ENCODE measurements around the gene CDT1.
"Not testable (repeated sequence)": the region's sequence is repeated elsewhere in the genome, so short reads cannot be mapped to it uniquely, and the experiment has no call there.

Gene CDT1

DNA sequence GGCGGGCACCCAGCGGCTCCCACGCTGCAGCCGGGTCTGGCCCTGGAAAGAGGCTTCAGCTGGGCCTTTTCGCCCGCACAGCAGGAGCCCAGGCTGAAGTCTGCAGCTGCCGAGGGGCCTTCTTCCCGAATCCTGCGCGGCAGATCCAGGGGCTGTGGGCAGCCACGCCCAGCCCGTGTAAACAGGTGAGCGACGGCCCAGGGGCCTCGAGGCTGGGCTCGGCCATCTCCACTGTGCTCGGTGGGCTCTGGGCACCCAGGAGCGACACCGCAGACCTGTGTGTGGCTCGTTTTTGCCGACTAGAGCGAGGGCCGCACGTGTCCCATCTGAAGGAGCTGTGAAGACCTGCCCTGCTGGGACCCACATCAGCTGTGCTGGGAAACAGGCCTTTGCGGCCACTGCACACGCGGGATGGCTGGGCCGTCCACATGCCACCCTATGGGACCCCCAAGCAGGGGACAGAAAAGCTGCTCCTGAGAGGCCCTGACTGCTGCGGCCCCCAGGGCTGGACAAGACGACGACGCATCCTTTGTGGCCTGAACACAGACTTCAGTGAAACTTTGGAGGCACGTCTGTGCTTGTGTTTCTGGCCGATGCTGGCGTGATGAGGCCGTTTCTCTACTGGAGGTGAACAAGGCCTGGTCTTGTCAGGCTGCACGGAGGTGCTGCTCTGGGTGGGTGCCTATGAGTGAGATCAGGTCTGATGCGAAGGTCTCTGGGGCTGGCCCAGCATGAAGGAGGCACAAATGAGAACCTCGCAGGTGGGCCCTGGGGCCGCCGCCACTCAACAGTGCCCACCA lies 13.3 kb downstream of the CDT1 start:
- no peak for DNase-seq (ENCODE audit: low read depth)

DNA sequence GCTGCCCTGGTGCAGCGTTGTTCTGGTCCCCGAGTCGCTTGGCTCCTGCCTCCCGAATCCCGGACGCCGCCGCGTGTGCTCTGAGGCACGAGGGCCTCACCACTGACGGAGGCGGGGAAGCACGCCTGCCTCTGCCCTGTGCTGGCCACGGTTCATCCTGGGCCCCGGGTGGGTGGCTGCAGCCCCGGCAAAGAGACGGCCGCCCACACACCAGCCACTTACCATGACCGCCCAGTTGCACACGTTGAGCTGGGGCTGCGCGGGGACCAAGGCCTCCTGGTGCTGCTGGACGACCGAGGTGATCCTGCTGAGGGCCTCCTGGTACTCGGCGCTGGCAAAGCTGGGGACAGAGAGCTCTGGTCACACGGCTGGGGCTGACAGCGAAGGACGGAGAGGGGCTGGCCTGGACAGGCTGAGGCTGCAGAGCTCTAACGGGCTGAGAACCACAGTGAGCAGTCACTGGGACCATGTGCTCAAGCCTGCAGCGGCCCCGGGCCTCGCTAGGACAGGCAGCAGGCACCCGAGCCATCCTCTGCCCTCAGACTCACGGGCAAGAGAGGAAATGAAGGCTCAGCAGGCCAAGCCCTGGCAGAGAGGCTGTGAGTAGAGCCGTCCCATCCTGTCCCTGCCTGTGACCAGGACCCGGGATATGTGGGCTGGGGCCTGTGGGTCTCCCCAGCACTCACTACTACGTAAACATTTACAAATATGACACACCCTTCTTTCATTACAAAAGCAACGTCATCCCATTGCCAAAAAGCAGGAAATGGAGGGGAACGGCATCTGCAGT lies 14.4 kb downstream of the CDT1 start:
- DNase-seq (ENCODE audit: low read depth) = peak; percentile 43

DNA sequence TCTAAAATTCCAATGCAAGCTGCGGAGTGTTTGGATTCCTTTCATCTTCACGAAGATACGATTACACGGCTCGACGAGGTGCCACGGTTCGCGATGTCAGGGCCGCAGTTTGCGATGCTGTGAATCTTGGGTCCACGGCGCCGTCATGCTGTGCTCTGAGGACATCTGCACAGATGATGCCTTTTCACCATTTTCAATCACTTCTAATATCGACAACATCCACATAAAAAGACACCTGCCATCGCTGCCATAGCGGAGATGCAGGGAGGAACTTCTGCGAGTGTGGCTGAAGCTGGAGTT lies 14.9 kb downstream of the CDT1 start:
- no peak for DNase-seq (ENCODE audit: low read depth)

DNA sequence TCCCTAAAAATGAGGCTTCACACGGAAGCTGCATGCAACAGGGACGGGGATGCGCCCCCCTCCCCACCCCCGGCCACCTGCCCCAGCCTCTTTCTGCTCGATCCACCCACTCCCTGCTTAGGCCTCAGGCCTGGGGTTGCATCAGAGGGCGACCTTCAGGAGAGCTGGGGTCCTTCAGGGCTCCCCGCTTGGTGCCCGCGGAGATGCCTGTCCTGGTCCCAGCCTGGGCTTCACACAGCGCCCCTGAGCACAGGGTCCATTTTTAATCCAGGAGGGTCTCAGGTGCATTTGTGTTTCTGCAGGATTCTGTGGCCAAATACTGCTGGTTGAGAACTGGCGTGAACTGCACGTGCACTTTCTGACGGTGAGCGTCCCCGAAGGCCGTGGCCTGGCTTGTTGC lies 15.5 kb downstream of the CDT1 start:
- no peak for DNase-seq (ENCODE audit: low read depth)

DNA sequence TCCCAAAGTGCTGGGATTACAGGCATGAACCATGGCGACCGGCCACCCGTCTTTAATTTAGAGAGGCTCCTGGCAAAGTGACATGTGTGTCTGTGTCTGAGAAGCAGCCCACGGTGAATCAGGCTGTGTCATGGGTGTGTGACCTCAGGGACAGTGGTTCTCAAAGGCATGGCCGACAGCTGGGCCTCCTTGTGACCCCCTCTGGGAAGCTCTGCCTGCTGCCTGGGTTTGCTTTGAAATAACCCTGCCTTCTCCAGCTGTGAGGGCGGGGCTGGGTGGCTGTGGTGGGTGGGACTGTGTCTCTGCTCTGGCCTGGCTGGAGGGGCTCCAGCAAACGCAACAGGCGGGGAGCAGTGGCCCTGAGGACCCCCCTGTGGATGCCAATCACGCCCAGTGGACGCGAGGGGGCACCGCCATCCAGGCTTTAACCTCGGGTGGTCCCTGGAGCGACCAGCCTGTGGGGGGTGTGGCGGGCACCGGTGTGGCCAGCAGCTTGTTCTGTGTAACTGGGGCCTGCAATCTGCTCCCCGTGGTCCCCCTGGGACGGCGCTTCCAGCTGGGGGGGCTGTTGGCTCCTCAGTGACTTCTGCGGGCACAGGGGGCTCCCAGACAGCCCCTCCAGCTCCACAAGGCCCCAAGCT lies 16.9 kb downstream of the CDT1 start:
- DNase-seq (ENCODE audit: low read depth) = no peak

DNA sequence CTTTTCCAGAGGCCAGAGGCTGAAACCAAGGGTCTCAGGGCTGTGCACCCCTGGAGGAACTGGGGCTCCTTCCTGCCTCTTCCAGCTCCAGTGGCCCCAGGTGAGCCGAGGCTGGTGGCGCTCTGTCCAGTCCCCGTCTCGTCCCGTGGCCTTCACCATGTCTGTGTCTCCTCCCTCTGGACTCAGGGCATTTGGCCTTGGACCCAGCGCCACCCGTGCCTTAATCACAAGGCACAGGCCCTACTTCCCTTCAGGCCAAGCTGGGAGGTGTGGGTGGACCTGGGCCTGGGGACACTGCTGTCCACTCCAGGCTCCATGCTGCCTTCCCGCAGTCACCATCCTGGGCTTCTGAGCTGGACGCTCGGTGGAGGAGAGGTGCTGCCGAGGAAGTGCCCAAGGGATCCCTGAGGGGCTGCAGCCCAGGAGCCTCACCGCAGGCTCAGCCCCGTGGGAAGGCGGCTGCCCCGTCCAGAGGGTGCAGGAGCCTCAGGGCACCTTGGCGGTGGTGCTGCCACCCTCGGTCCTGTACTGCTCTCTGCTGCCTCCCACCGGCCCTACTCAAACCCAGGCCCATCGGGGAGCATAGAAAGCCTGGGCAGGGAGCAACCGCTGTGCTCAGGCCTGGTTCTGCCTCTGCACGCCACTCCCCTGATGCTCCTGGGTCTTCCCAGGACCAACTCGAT lies 17.7 kb downstream of the CDT1 start:
- DNase-seq (ENCODE audit: low read depth) = no peak

DNA sequence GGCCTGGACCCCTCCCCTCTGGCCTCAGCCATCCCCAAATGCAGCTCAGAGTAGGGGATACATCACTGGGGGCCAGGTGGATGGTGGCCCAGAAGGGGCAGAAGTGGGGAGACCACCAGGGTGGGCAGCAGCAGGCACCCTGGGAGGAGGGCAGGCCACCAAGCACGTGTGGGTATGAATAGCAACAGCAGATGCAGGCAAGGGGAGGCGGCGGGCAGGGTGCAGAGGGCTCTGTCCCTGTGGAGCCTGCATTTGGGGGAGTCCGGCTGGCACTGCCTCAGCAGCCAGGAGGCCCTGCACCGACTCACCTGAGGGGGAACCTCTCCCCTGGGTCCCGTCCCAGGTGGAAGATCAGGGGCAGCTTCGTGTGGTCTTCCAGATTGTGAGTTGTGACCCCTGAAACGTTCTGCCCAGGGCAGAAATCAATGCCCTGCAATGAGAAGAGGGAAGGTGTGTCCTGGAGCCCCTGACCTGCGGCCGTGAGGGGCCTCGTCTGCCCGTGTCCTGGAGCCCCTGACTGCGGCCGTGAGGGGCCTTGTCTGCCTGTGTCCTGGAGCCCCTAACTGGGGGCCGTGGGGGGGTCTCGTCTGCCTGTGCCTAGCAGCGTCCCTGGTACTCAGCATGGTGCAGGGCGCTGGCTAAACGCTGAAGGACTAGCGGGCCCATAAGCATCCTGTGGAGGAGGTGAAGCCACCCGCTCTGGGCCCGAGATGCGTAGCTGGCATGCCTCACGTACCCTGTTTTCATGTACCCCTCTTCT lies 18.9 kb downstream of the CDT1 start:
- no peak for DNase-seq (ENCODE audit: low read depth)

DNA sequence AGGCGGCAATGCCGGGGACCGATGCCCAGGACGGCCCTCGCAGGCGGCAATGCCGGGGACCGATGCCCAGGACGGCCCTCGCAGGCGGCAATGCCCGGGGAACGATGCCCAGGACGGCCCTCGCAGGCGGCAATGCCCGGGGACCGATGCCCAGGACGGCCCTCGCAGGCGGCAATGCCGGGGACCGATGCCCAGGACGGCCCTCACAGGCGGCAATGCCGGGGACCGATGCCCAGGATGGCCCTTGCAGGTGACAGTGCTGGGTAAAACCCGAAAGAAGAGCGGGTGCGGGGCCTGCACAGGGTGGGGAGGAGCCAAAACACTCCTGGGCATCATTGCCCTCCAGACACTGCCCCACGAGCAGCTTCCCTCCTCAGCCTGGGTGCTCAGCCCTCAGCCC lies 20.1 kb downstream of the CDT1 start:
- not testable (repeated sequence) for DNase-seq (ENCODE audit: low read depth)

DNA sequence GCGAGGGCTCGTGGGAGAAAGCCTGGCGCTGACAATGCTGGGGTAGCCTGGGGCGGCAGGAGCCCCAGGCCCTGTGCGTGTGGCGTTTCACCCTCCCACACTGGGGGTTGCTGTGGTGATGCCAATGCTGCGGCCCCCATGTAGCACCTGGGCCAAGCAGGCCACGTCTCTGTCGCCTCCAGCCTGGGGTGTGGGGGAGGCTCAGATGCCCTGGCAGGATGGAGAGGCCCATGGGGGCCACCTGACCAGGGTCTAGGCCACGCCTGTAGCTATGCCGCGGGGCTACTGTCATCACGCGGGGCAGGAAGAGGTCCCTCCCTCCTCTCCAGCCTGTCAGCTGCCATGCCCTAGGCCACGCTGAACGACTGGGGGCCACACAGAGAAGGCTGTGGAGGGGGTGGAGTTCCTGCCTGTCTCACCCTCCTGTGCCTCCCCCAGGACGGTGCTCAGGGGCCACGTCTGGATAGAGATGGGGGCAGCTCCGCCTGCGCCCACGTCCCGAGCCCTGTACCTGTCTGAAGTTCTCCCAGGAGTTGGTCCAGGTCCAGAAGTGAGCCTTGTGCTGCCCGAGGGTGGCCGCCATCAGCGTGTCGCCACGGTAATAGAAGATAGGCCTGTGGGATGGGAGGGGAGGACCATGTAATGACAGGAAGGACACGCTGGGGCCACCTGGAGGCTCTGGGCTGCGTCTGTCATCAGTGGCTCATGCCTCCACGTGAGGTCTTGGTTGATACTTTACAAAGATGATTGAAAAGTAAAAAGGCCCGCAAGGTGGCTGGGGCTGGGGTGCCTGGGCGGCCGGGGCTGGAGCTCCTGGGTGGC lies 20.9 kb downstream of the CDT1 start:
- DNase-seq (ENCODE audit: low read depth) = no peak

DNA sequence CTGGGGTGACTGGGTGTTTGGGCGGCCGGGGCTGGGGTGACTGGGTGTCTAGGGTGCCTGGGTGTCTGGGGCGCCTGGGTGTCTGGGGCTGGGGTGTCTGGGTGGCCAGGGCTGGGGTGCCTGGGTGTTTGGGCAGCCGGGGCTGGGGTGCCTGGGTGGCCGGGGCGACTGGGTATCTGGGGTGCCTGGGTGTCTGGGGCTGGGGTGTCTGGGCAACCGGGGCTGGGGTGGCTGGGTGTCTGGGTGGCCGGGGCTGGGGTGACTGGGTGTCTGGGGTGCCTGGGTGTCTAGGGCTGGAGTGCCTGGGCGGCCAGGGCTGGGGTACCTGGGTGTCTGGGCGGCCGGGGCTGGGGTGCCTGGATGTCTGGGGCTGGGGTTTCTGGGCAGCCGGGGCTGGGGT lies 21.6 kb downstream of the CDT1 start:
- DNase-seq (ENCODE audit: low read depth) = no peak

DNA sequence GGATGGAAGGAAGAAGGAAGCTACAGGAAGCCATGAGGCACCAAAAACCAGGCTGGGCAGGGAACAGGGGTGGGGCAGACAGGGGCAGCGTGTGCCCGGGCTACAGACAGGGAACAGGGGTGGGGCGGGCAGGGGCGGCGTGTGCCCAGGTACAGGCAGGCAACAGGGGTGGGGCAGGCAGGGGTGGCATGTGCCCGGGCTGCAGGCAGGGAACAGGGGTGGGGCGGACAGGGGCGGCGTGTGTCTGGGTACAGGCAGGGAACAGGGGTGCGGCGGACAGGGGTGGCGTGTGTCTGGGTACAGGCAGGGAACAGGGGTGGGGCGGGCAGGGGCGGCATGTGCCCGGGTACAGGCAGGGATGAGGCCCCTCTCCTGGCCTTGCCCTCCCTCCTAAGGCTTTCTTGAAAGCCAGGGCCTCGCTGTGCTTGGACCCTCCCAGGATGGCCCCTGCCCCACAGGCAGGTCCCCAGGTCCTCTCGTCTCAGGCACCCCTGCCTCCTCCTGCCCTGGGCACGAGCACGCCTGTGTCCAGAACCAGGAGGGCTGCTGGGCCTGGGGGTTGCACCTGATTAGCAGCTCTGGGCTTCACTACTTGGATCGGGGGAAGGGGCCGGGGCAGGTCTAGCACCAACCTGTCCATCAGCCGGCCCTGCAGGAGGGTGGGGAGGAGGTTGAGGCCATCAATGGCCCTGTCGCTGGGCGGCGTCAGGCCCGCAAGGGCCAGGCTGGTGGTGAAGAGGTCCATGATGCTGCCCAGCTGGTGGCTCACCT lies 22.7 kb downstream of the CDT1 start:
- DNase-seq (ENCODE audit: low read depth) = no peak

DNA sequence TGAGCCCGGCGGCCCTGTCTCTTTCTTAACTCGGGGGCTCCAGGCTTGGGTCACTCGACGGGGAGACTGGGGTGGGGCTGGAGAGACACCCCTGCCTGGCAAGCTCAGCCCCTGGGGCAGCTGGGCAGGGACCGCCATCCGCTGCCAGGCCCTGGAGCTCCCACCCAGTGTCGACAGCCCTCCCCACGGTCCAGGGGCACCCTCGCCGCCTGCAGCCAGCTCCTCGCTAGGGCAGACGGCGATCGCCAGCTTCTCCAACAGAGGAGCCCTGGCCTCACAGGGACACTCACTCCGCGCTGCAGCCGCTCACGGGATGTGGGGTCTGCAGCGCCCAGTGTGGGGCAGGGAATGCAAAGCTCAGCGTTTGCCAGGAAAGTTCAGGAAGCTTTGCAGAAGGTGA lies 24.1 kb downstream of the CDT1 start:
- DNase-seq (ENCODE audit: low read depth) = no peak

DNA sequence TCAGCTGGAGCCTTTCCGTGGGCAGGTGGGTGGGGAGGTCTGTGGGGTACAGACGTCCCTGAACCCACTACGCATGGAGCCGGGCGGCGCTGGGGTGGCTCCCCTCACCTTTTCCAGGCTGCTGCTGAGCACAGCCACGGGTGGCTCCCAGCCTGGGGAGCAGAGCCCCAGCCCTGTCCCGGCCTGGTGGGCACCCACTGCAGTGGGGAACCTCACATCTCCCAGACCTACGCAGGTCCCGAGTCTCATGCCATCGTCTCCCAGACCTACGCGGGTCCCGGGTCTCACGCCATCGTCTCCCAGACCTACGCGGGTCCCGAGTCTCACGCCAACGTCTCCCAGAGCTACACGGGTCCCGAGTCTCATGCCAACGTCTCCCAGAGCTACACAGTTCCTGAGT lies 25.1 kb downstream of the CDT1 start:
- no peak for DNase-seq (ENCODE audit: low read depth)

DNA sequence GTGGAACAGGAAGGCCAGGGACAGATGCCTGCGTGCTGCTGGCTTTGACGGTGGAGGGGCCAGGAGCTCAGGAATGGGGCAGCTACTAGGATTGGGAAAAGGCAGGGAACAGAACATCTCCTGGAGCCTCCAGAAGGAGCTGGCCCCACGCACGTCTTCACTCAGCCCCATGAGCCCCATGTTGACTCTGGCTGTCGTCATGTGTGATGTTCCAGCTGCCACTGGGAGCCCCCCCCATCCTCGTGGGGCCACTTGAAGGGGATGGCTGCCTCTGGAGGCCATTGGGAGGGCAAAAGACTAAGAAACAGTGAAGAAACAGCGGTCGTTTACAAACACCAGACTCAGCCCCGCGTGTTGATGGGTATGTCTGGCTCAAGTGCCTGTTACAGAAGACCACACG lies 26.7 kb downstream of the CDT1 start:
- DNase-seq (ENCODE audit: low read depth) = no peak

DNA sequence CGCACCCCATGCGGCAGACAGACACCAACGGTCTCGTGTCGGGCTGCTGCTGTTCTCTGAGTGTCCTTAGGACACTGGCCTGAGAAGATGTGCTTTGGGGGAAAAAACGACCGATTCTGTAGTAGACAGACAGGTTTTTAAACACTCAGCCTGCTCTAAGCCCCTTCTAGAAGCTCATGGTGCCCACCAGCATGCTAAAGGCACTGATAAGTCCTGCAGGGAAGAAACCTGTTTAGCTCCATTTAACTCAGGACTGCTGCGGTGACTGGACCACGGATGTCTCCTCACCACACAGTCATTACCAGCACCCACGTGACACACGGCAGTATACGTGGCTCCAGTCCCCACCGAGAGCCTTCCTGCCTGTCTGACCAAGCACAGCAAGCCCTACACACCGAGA lies 27.2 kb downstream of the CDT1 start:
- DNase-seq (ENCODE audit: low read depth) = no peak

DNA sequence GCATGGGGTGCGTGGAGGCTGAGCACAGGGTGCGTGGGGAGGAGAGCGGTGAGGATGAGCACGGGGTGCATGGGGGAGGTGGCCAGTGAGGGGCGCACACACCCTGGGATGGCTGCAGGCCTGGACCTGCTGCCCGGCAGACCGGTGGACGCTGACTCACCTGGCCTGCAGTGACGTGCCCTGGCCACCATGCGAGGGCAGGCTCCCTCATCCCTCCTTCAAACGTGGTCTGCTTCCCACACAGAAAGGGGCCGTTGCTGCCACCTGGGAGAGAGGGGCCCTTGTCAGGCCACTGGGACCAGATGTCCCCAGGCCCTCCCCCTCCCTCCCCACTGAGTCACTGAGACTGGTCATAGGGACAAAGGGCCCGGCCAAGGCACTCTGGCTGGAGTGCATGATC lies 28.2 kb downstream of the CDT1 start:
- no peak for DNase-seq (ENCODE audit: low read depth)

DNA sequence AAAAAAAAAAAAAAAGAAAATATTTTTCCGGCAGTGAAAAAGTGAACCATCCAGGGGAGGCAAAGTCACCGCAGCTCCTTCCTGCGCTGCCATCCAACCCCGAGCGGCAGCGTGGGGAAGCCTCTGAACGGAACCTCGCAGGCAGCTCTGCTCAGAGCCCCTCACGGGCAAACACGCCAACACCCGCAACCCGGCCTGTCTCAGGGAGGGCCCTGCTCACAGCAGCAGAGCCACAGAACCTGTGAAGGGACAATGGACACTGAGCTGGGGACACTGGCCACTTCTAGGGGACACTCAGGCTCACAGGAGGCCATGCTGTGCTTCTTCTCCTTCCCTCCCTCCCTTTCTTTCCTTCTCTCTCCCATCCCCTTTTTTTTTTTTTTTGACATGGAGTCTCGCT lies 29.5 kb downstream of the CDT1 start:
- DNase-seq (ENCODE audit: low read depth) = no peak

DNA sequence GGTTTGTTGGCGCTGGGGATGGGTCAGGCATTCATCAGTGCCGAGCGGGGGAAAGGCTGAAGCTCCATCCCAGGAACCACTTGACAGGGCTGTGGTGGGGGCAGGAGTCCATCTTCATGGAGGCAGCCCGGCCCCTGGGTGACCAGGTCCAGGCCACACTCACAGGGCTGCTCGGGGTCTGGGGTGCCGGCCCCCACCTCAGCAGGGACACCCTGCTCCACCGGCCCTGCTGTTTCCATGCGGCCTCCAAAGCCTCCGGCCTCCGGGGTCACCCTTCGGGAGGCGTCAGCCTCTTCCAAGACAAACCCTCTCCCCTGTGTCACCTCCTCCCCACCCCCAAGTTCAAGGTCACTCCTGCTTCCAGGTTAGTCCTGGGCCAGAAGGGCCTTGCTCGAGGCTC lies 31.1 kb downstream of the CDT1 start:
- DNase-seq (ENCODE audit: low read depth) = no peak

DNA sequence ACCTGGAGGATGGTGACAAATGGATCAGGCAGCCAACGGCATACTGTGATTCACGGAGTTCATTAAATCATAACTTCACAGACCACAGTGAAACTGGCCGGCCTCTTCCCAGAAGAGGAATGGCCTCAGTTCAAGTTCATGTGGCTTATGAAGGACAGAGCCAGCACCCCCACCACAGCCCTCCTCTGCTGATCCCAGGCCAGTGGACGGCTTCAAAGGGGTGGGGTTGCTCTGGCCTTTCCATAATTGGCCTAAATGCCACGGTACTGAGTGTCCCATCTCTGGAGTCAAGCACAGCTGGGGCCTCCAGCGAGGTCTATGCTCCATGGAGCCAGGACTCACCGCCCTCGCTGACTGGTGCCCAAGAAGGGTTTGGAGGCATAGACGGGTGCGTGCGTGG lies 31.8 kb downstream of the CDT1 start:
- DNase-seq (ENCODE audit: low read depth) = no peak

DNA sequence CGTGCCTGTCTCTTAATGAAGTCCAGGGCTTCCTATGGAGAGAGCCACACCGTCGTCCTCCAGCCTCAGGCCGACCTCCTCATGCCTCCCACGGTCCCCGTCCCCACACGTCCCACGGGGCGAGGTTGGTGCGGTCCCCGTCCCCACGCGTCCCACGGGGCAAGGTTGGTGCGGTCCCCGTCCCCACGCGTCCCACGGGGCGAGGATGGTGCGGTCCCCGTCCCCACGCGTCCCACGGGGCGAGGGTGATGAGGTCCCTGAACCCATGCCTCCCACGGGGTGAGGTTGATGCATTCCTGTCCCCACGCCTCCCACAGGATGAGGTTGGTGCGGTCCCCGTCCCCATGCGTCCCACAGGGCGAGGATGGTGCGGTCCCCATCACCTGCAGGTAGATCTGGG lies 32.2 kb downstream of the CDT1 start:
- DNase-seq (ENCODE audit: low read depth) = no peak
